HepG2 (cell line): ENCODE data around the gene ARMC2. TPM values are rescaled to one million over a fixed set of nuclear protein-coding genes. Genes with fewer than 3 reads are reported as not detected.

ENCODE experiments used
- ATAC-seq: fragments of 200-7000 bp; cut with Tn5 transposase; 3 replicates; pipeline ENCODE4 v1.9.1; 2020; ENCODE audit warnings: mild to moderate bottlenecking, moderate library complexity
- BruUV-seq: library from RNA; stranded (reverse); fragments of 400-500 nt; replicated peaks from 2 replicates; lab custom pipeline; 2021; lab: Mats Ljungman, UMichigan
- CTCF ChIA-PET: fragments of 300-600 bp; formaldehyde crosslinking; extraction: SDS; loops from one replicate; lab custom pipeline; 2021; ENCODE audit warnings: low total read pairs, inconsistent platforms, low intra/inter-chr PET ratio; lab: Yijun Ruan, JAX
- POLR2A ChIA-PET: fragments of 350-600 bp; sonication (Branson Sonifier 250); formaldehyde crosslinking; loops from one replicate; lab custom pipeline; 2020; ENCODE audit warnings: antibody characterized with exemption, inconsistent platforms; lab: Yijun Ruan, JAX
- DNase-seq: peaks from one replicate; pipeline ENCODE4 v3.0.0-alpha.2; 2015; ENCODE audit warnings: low spot score
- FAIRE-seq: peaks from 3 replicates; lab custom pipeline; 2011; peaks lifted over from hg19 to GRCh38; lab: Jason Lieb, UNC
- H2AFZ ChIP-seq: one replicate; pipeline ENCODE4 v1.6.1; 2011; ENCODE audit warnings: low read length, inconsistent platforms
- H3K27ac ChIP-seq: fragments of 300-600 bp; 3 replicates; pipeline ENCODE4 v1.8.0; 2011; ENCODE audit warnings: mixed run types, mild to moderate bottlenecking, mixed read lengths, low read length, inconsistent platforms; ENCODE audit not compliant: insufficient read depth; ENCODE audit errors: extremely low read length
- H3K27me3 ChIP-seq, 2 experiments: fragments of 200-600 bp in 1 of 2; 2 replicates in 1 of 2; 3 replicates in 1 of 2; pipeline versions ENCODE4 v1.6.0 to v1.8.0; 2011; ENCODE audit warnings: low read length in 2 of 2, mild to moderate bottlenecking in 2 of 2, moderate library complexity in 2 of 2, inconsistent platforms in 1 of 2; ENCODE audit not compliant: insufficient read depth in 2 of 2, control insufficient read depth in 1 of 2
- H3K36me3 ChIP-seq, 2 experiments: fragments of 200-600 bp in 1 of 2; replicated peaks in 1 of 2; 2 replicates in 1 of 2; 3 replicates in 1 of 2; pipeline versions ENCODE4 v1.5.1 to v1.8.0; 2011; ENCODE audit warnings: low read length in 2 of 2, inconsistent platforms in 1 of 2; ENCODE audit not compliant: insufficient read depth in 2 of 2, control insufficient read depth in 1 of 2
- H3K4me1 ChIP-seq: 2 replicates; pipeline ENCODE4 v1.5.1; 2012; ENCODE audit warnings: low read length, inconsistent platforms; ENCODE audit not compliant: insufficient read depth
- H3K4me2 ChIP-seq: 2 replicates; pipeline ENCODE4 v1.6.0; 2011; ENCODE audit warnings: low read depth, low read length, inconsistent platforms
- H3K4me3 ChIP-seq, 3 experiments: fragments of 200-600 bp in 1 of 3; sonication (generic), shearing (Covaris generic) in 1 of 3; replicated peaks in 1 of 3; 2 replicates each; pipeline ENCODE4 v1.5.1; 2011 to 2016; ENCODE audit warnings: low read length in 3 of 3, inconsistent platforms in 2 of 3, low read depth in 2 of 3, mild to moderate bottlenecking in 2 of 3, control low read depth in 1 of 3, mixed read lengths in 1 of 3; ENCODE audit not compliant: insufficient read depth in 1 of 3
- H3K79me2 ChIP-seq: one replicate; pipeline ENCODE4 v1.6.1; 2011; ENCODE audit warnings: low read length, inconsistent platforms; ENCODE audit not compliant: insufficient read depth
- H3K9ac ChIP-seq: 2 replicates; pipeline ENCODE4 v1.6.0; 2011; ENCODE audit warnings: mild to moderate bottlenecking, low read depth, low read length, inconsistent platforms; ENCODE audit not compliant: insufficient read depth
- H3K9me3 ChIP-seq: 2 replicates; pipeline ENCODE4 v1.5.1; 2012; ENCODE audit warnings: mild to moderate bottlenecking, low read length
- H4K20me1 ChIP-seq: 2 replicates; pipeline ENCODE4 v1.6.0; 2011; ENCODE audit warnings: inconsistent platforms, mild to moderate bottlenecking, low read length, moderate library complexity; ENCODE audit not compliant: insufficient read depth
- HNRNPK ChIP-seq: fragments of 200-400 bp; formaldehyde crosslinking; IDR thresholded peaks from 2 replicates; pipeline ENCODE4 v1.6.1; 2018; ENCODE audit warnings: low read length, low read depth, moderate library complexity, mild to moderate bottlenecking; ENCODE audit not compliant: poor library complexity, severe bottlenecking
- KAT8 ChIP-seq: IDR thresholded peaks from 2 replicates; pipeline ENCODE4 v1.6.1; 2016; ENCODE audit warnings: missing genetic modification reagents, missing compliant biosample characterization
- MATR3 ChIP-seq: sonication (generic); formaldehyde crosslinking; IDR thresholded peaks from 2 replicates; pipeline ENCODE4 v1.4.0; 2020; ENCODE audit warnings: missing genetic modification reagents
- PLRG1 ChIP-seq: fragments of 450-650 bp; conservative IDR thresholded peaks from 2 replicates; pipeline ENCODE4 v1.6.1; 2016
- RAD21 ChIP-seq: fragments of 450-650 bp; formaldehyde crosslinking; IDR thresholded peaks from 2 replicates; pipeline ENCODE4 v1.5.0; 2020; ENCODE audit warnings: mild to moderate bottlenecking
- SP2 ChIP-seq: sonication (generic); formaldehyde crosslinking; IDR thresholded peaks from 2 replicates; pipeline ENCODE4 v1.5.1; 2020; ENCODE audit warnings: mild to moderate bottlenecking, missing genetic modification reagents
- STAG1 ChIP-seq: sonication (generic); formaldehyde crosslinking; IDR thresholded peaks from 2 replicates; pipeline ENCODE4 v1.4.0; 2020; ENCODE audit warnings: missing genetic modification reagents
- ZFP36 ChIP-seq: fragments of 150-350 bp; IDR thresholded peaks from 2 replicates; pipeline ENCODE4 v1.6.1; 2018; ENCODE audit warnings: borderline replicate concordance, low read length, low read depth; ENCODE audit not compliant: partially characterized antibody
- ZNF101 ChIP-seq: sonication (generic); formaldehyde crosslinking; IDR thresholded peaks from 2 replicates; pipeline ENCODE4 v1.4.0; 2020; ENCODE audit warnings: mild to moderate bottlenecking, low read depth, missing genetic modification reagents, borderline replicate concordance
- ZNF251 ChIP-seq: sonication (generic); formaldehyde crosslinking; IDR thresholded peaks from 2 replicates; pipeline ENCODE4 v1.9.0; 2021; ENCODE audit warnings: mild to moderate bottlenecking, missing genetic modification reagents
- ZNF3 ChIP-seq: IDR thresholded peaks from 2 replicates; pipeline ENCODE4 v1.7.0; 2017; ENCODE audit warnings: inconsistent platforms
- WGBS: methylation state at CpG from one replicate; pipeline ENCODE4 v1.1.6; 2017; ENCODE audit warnings: low lambda C conversion rate; 5-methylcytosine and 5-hydroxymethylcytosine counted together
- in situ Hi-C: cut with HindIII; loops from 2 replicates; pipeline ENCODE4 v1.10.0; 2017; ENCODE audit warnings: low pct_unique_long_range_greater_than_20kb; ENCODE audit not compliant: extremely low pct_ligation_motif_present
- intact Hi-C: fragments of 100-400 bp; cut with micrococcal nuclease; formaldehyde crosslinking; loops from one replicate; pipeline ENCODE4 v1.10.0; 2022; ENCODE audit not compliant: unreplicated experiment
- polyA plus RNA-seq, 8 experiments: library from polyadenylated mRNA; depleted of rRNA in 3 of 8; stranded (reverse) in 7 of 8; unstranded in 1 of 8; fragments of >200 nt; fragmentation: Illumina TruSeq in 4 of 8; extraction: Trizol in 4 of 8; gene quantifications; 2 replicates each; pipeline versions ENCODE4 v1.2.1 to v1.2.3, GENCODE V29; 2011 to 2016; ENCODE audit warnings: low read depth in 4 of 8, missing spikeins in 1 of 8, mixed read lengths in 1 of 8; ENCODE audit not compliant: insufficient read depth in 1 of 8
- total RNA-seq, 5 experiments: library from RNA; depleted of rRNA; stranded (reverse); fragments of >200 nt; fragmentation: Illumina TruSeq; extraction: Trizol; gene quantifications; 2 replicates each; pipeline ENCODE4 v1.2.3, GENCODE V29; 2016; ENCODE audit warnings: low read depth in 1 of 5
- TF ChIP-seq, protein P1 (sequence below): sonication (generic); formaldehyde crosslinking; IDR thresholded peaks from 2 replicates; pipeline ENCODE4 v1.8.0; 2022; ENCODE audit warnings: mild to moderate bottlenecking, missing genetic modification reagents; ENCODE audit not compliant: insufficient replicate concordance
- TF ChIP-seq, protein P2 (sequence below): sonication (generic); formaldehyde crosslinking; IDR thresholded peaks from 2 replicates; pipeline ENCODE4 v1.5.0; 2020; ENCODE audit warnings: mild to moderate bottlenecking, missing genetic modification reagents, moderate library complexity

ARMC2 gene
- total and polyA plus RNA-seq, 2 of the 13 experiments (the other 11 are each of a cell fraction or from before 2014, with no cell fraction given): 1.4 to 3.2 TPM

DNA sequence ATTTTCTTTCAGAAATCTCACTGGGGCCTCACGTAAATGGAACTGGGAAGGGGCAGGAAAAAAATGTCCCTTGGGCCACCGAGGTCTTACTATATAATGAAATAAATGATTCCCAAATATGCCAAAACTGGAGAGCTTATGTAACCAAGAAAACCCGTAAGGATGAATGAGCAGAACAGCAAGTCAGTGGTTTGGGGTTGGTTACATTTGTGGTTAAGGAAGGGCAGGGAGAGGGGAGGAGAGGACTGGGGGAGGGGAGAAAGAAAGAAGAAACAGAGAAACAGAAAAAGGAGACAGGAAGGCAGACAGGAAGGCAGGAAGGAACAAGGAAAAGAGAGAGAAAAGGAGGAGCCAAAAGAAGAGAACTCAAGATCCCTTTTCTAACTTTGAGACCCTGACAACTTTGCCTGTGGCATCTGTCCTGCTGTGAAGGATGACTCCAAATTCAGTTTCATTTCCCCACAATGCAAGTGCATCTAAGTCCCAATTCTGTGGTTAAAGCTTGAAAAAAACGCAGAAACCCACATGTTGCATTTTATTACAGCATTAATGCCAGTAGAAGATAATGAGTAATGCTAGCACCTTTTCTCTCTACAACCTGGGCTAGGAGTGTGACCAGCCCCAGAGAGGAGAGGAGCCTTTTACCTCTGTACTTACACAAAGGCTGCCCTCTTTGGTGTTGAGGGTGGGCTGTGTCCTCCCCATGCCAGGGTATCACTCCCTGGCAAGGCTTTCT, 10.8 kb upstream of the ARMC2 start:
- TF ChIP-seq KAT8 (CRISPR knock-in tag) (no peak), HNRNPK (peak; percentile 18), ZNF3 (CRISPR knock-in tag) (no peak)
- H3K27ac ChIP-seq: no peak overlapping the region
- H3K4me3 ChIP-seq: no peak overlapping the region
- no TSS peak for BruUV-seq
- CTCF ChIA-PET: interaction anchor here (1.7 to 2.2 kb wide), 2 partner anchors 236 to 295 kb away, joined by 5 to 14 read pairs; no protein-coding TSS in a partner anchor
- peak overlapping the region; percentile 29; the same call in 1 of the 2 replicates for H3K4me2 ChIP-seq
- intact Hi-C loops (loop anchor here (5.0 kb wide), 2 partner anchors 55 to 280 kb away; no protein-coding TSS in a partner anchor), in situ Hi-C loops (loop anchor here (5.0 kb wide), 1 partner anchor 295 kb away; no protein-coding TSS in a partner anchor)
- H2AFZ ChIP-seq: no peak overlapping the region
- FAIRE-seq (no peak), ATAC-seq (no peak), DNase-seq (no peak)
- POLR2A ChIA-PET: no interaction called here
- H3K36me3 ChIP-seq: no peaks in the 10 kb centered on the region
- no peaks in the 10 kb centered on the region for H3K9me3 ChIP-seq
- H3K9ac ChIP-seq: no peak overlapping the region
- no peaks in the 10 kb centered on the region for H4K20me1 ChIP-seq
- WGBS: 9% methylated on average over 4 of the region's 4 CpGs
- peaks cover 9% of the 10 kb centered on the region; the same call in 1 of the 2 replicates for H3K4me1 ChIP-seq
- peaks cover 2 to 29% of the 10 kb centered on the region in 2 experiments for H3K27me3 ChIP-seq
- H3K79me2 ChIP-seq: no peaks in the 10 kb centered on the region

DNA sequence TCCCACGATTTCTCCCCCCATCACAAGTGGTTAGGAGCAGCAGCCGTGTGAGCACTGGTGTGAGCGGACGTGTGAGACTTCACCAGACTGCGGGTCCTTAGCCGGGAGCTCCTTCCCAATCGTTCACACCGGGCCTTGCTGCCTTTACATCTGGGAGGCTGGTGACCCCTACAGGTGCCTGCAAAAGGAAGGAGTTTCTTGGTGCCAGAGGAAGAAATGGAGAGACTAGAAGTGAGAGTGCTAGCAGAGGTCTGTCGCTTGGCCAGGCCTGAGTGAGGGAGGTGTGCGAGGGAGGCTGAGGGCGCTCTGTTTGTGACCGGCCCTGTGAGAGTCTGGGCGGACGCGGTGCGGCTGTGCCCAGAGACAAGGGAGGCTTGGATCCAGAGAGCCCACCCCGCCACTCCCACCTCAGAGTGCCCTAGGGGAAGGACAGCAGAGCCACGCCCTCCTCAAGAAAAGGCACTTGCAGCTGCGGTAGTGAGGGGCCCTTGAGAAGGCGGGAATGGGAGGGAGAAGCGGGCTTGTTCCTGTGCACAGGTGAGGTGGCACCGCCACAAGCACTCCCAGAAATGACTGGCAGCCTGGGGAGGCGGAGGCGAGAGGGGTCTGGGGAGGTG, 10.0 kb upstream of the ARMC2 start:
- no TSS peak for BruUV-seq
- Histone ChIP-seq H2AFZ (no peak overlapping the region), H3K36me3 (no peaks in the 10 kb centered on the region), H3K27ac (no peak overlapping the region), H3K4me1 (peaks cover 9% of the 10 kb centered on the region; the same call in 1 of the 2 replicates), H4K20me1 (no peaks in the 10 kb centered on the region), H3K4me2 (peak overlapping the region; percentile 29; the same call in 1 of the 2 replicates), H3K9ac (no peak overlapping the region), H3K27me3 (peaks cover 2 to 29% of the 10 kb centered on the region in 2 experiments), H3K9me3 (no peaks in the 10 kb centered on the region), H3K79me2 (no peaks in the 10 kb centered on the region), H3K4me3 (no peak overlapping the region)
- CTCF ChIA-PET: interaction anchor here (1.7 to 2.2 kb wide), 2 partner anchors 235 to 296 kb away, joined by 5 to 14 read pairs; no protein-coding TSS in a partner anchor
- no peak for DNase-seq
- in situ Hi-C loops (loop anchor here (5.0 kb wide), 1 partner anchor 296 kb away; no protein-coding TSS in a partner anchor), intact Hi-C loops (loop anchor here (5.0 kb wide), 2 partner anchors 56 to 281 kb away; no protein-coding TSS in a partner anchor)
- FAIRE-seq: no peak
- peak; percentile 76 for ATAC-seq
- POLR2A ChIA-PET: no interaction called here
- WGBS: 53% methylated on average over 22 of the region's 24 CpGs
- TF ChIP-seq, protein P1, sequence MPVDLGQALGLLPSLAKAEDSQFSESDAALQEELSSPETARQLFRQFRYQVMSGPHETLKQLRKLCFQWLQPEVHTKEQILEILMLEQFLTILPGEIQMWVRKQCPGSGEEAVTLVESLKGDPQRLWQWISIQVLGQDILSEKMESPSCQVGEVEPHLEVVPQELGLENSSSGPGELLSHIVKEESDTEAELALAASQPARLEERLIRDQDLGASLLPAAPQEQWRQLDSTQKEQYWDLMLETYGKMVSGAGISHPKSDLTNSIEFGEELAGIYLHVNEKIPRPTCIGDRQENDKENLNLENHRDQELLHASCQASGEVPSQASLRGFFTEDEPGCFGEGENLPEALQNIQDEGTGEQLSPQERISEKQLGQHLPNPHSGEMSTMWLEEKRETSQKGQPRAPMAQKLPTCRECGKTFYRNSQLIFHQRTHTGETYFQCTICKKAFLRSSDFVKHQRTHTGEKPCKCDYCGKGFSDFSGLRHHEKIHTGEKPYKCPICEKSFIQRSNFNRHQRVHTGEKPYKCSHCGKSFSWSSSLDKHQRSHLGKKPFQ (CRISPR knock-in tag): peak; percentile 48
- no peak for TF ChIP-seq ZNF251 (CRISPR knock-in tag)
- no peak for TF ChIP-seq SP2 (CRISPR knock-in tag)
- no peak for TF ChIP-seq ZFP36
- 0 out of 2 replicates have a peak, but pooled peaks have one; percentile 13 for TF ChIP-seq RAD21 (CRISPR knock-in tag)
- TF ChIP-seq, protein P2, sequence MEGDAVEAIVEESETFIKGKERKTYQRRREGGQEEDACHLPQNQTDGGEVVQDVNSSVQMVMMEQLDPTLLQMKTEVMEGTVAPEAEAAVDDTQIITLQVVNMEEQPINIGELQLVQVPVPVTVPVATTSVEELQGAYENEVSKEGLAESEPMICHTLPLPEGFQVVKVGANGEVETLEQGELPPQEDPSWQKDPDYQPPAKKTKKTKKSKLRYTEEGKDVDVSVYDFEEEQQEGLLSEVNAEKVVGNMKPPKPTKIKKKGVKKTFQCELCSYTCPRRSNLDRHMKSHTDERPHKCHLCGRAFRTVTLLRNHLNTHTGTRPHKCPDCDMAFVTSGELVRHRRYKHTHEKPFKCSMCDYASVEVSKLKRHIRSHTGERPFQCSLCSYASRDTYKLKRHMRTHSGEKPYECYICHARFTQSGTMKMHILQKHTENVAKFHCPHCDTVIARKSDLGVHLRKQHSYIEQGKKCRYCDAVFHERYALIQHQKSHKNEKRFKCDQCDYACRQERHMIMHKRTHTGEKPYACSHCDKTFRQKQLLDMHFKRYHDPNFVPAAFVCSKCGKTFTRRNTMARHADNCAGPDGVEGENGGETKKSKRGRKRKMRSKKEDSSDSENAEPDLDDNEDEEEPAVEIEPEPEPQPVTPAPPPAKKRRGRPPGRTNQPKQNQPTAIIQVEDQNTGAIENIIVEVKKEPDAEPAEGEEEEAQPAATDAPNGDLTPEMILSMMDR: peak; percentile 71
- TF ChIP-seq PLRG1: no peak
- peak; percentile 82 for TF ChIP-seq STAG1 (CRISPR knock-in tag)
- TF ChIP-seq ZNF101: no peak
- no peak for TF ChIP-seq MATR3 (CRISPR knock-in tag)
